Measurements from ENCODE around the gene DHRS12.

DNA sequence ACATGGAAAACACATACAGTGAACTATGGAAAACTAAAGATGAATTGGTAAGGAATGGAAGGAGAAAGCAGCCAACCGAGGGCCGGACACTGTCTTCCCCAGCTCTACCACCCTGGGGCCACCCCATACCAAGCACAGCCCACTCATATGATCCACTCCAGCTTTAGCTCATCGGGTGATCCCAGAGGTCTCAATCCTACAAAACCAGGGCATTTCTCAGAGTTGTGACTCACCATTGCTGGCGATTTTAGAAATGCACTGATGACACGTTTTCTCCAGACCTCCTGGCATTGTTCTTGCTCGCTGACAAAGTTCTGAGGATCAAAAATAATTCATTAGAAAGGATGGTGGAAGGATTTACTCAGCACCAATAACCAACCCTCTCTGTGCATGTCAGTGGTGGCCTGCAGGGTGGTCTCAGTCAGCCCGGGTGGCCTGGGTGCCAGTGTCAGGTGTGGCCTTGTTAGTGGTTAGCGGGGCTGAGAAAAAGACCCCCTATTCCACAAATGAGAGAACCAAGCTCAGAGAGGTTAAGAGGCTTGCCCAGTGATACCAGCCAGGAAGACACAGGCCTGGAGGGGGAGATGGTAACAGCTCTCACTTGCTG is 34.4 kb upstream of the DHRS12 start:
- TF ChIP-seq POLR2A (IDR thresholded peaks at IDR 0.05), result no peak
- TF ChIP-seq, protein P1, sequence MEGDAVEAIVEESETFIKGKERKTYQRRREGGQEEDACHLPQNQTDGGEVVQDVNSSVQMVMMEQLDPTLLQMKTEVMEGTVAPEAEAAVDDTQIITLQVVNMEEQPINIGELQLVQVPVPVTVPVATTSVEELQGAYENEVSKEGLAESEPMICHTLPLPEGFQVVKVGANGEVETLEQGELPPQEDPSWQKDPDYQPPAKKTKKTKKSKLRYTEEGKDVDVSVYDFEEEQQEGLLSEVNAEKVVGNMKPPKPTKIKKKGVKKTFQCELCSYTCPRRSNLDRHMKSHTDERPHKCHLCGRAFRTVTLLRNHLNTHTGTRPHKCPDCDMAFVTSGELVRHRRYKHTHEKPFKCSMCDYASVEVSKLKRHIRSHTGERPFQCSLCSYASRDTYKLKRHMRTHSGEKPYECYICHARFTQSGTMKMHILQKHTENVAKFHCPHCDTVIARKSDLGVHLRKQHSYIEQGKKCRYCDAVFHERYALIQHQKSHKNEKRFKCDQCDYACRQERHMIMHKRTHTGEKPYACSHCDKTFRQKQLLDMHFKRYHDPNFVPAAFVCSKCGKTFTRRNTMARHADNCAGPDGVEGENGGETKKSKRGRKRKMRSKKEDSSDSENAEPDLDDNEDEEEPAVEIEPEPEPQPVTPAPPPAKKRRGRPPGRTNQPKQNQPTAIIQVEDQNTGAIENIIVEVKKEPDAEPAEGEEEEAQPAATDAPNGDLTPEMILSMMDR (IDR thresholded peaks at IDR 0.05), result no peak
- TF ChIP-seq POLR2AphosphoS5 (IDR thresholded peaks at IDR 0.05), result no peak

All from suprapubic skin (tissue), 4 donors.